Activated CD4-positive, alpha-beta T cell treated with anti-CD3 and anti-CD28 coated beads, Interleukin-2, amount 50 U/mL, for 16 hours (primary cell): ENCODE results near the gene DLG1.

Experiments
- DNase-seq: peaks from one replicate; pipeline ENCODE4 v3.0.0-alpha.2; 2020

Gene DLG1

GRCh38 chr3:197027151-197027895, 271.1 kb downstream of the DLG1 start:
- DNase-seq: no peak

- DNase-seq: no peak
Measured at GRCh38 chr3:197026481-197026866, 271.9 kb downstream of the DLG1 start.

GRCh38 chr3:197025736-197026480, 272.5 kb downstream of the DLG1 start:
- no peak for DNase-seq

- DNase-seq: no peak
Measured at GRCh38 chr3:197024881-197025735, 273.3 kb downstream of the DLG1 start.

- DNase-seq: no peak
Measured at GRCh38 chr3:197023998-197024651, 274.3 kb downstream of the DLG1 start.

- no peak for DNase-seq
Measured at GRCh38 chr3:197023241-197023997, 275.0 kb downstream of the DLG1 start.

- no peak for DNase-seq
Measured at GRCh38 chr3:197022405-197023231, 275.8 kb downstream of the DLG1 start.

GRCh38 chr3:197021729-197022404, 276.5 kb downstream of the DLG1 start:
- DNase-seq: no peak

GRCh38 chr3:197021231-197021630, 277.2 kb downstream of the DLG1 start:
- no peak for DNase-seq

- DNase-seq: no peak
Measured at GRCh38 chr3:197019535-197019934, 278.9 kb downstream of the DLG1 start.

- DNase-seq: no peak
Measured at GRCh38 chr3:197019021-197019420, 279.4 kb downstream of the DLG1 start.

- no peak for DNase-seq
Measured at GRCh38 chr3:197017003-197017402, 281.4 kb downstream of the DLG1 start.

- no peak for DNase-seq
Measured at GRCh38 chr3:197015790-197016736, 282.3 kb downstream of the DLG1 start.

- no peak for DNase-seq
Measured at GRCh38 chr3:197014942-197015575, 283.4 kb downstream of the DLG1 start.

GRCh38 chr3:197014024-197014423, 284.4 kb downstream of the DLG1 start:
- DNase-seq: no peak

GRCh38 chr3:197012540-197012883, 285.9 kb downstream of the DLG1 start:
- no peak for DNase-seq

GRCh38 chr3:197011780-197012539, 286.5 kb downstream of the DLG1 start:
- no peak for DNase-seq
